Gastrocnemius medialis (tissue), 4 donors: ENCODE results near the gene PELI3.

ENCODE experiments used
- POLR2A ChIP-seq, 2 donors: fragments of 450-650 bp; IDR thresholded peaks; one replicate each; pipeline ENCODE4 v1.6.1; 2017; ENCODE audit warnings: antibody characterized with exemption in 2 of 2, mild to moderate bottlenecking in 2 of 2, moderate library complexity in 2 of 2
- TF ChIP-seq, protein P1 (sequence below), 5 experiments: fragments of 450-650 bp in 3 of 5; fragments of 200-600 bp in 2 of 5; sonication (generic) in 2 of 5; IDR thresholded peaks in 4 of 5; conservative IDR thresholded peaks in 1 of 5; 1 replicate in 4 of 5; 2 replicates in 1 of 5; pipeline ENCODE4 v1.5.1; 2016 to 2019; ENCODE audit warnings: antibody characterized with exemption in 5 of 5, mild to moderate bottlenecking in 3 of 5, moderate library complexity in 3 of 5

DNA sequence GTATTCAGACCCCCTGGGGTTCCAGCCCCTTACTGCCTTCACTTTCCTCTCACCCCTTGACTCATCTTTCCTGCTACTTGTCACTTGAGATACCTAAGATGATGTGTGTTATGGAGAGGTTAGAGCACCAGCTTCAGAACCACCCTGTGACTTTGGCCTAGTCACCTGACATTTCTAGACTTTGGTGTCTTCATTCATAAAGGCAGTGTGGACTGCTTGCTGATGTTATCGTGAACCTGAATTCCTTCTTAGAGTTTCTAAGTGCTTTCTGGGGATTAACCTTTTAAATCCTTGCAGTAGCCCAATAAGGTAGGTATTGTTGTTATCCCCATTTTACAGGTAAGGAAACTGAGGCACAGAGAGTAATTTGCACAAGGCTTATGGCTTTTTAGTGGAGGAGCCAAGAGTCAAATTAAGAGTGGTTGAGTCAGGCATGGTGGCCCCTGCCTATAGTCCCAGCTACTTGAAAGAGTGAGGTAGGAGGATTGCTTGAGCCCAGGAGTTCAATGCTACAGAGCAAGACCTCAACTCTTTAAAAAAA, 38.6 kb downstream of the PELI3 start:
- TF ChIP-seq, protein P1, sequence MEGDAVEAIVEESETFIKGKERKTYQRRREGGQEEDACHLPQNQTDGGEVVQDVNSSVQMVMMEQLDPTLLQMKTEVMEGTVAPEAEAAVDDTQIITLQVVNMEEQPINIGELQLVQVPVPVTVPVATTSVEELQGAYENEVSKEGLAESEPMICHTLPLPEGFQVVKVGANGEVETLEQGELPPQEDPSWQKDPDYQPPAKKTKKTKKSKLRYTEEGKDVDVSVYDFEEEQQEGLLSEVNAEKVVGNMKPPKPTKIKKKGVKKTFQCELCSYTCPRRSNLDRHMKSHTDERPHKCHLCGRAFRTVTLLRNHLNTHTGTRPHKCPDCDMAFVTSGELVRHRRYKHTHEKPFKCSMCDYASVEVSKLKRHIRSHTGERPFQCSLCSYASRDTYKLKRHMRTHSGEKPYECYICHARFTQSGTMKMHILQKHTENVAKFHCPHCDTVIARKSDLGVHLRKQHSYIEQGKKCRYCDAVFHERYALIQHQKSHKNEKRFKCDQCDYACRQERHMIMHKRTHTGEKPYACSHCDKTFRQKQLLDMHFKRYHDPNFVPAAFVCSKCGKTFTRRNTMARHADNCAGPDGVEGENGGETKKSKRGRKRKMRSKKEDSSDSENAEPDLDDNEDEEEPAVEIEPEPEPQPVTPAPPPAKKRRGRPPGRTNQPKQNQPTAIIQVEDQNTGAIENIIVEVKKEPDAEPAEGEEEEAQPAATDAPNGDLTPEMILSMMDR (IDR thresholded peaks at IDR 0.05 in 4 of 5, conservative IDR thresholded peaks at IDR 0.05 in 1 of 5): no peak
- TF ChIP-seq POLR2A (IDR thresholded peaks at IDR 0.05): no peak
